SU-DHL-6 (cell line): Measurements from ENCODE around the gene QSOX2.

Experiments
- H2AFZ ChIP-seq: fragments of 200-600 bp; sonication (generic); 2 replicates; pipeline ENCODE4 v1.6.1; 2014; ENCODE audit warnings: low read depth, mild to moderate bottlenecking, moderate library complexity, mixed read lengths, antibody characterized with exemption, low read length; ENCODE audit not compliant: severe bottlenecking
- H3F3A ChIP-seq: fragments of 200-600 bp; shearing (Covaris generic); 2 replicates; pipeline ENCODE4 v1.6.0; 2016; ENCODE audit warnings: antibody characterized with exemption, mild to moderate bottlenecking; ENCODE audit not compliant: insufficient read depth
- H3K27ac ChIP-seq: fragments of 200-600 bp; sonication (generic); 2 replicates; pipeline ENCODE4 v1.5.1; 2016; ENCODE audit warnings: low read depth, mild to moderate bottlenecking, low read length, moderate library complexity, mixed read lengths
- H3K27me3 ChIP-seq: fragments of 200-600 bp; sonication (generic), shearing (Covaris generic); 2 replicates; pipeline ENCODE4 v1.6.0; 2014; ENCODE audit warnings: mild to moderate bottlenecking, low read length
- H3K36me3 ChIP-seq: fragments of 200-600 bp; sonication (generic); 2 replicates; pipeline ENCODE4 v1.6.1; 2014; ENCODE audit warnings: mild to moderate bottlenecking, low read length, mixed read lengths
- H3K4me2 ChIP-seq: fragments of 300-600, 200-600 bp; shearing (Covaris generic), sonication (generic); 2 replicates; pipeline ENCODE4 v1.6.0; 2014; ENCODE audit warnings: low read length, low read depth, mild to moderate bottlenecking; ENCODE audit not compliant: poor library complexity, severe bottlenecking
- H3K4me3 ChIP-seq: fragments of 200-600 bp; sonication (generic); 2 replicates; pipeline ENCODE4 v1.5.1; 2014; ENCODE audit warnings: antibody characterized with exemption, low read length, mild to moderate bottlenecking, mixed read lengths; ENCODE audit not compliant: insufficient read depth, poor library complexity, severe bottlenecking
- H3K79me2 ChIP-seq: fragments of 200-600 bp; sonication (generic); 2 replicates; pipeline ENCODE4 v1.6.1; 2014; ENCODE audit warnings: mild to moderate bottlenecking, low read length, moderate library complexity; ENCODE audit not compliant: insufficient read depth
- H3K9ac ChIP-seq: fragments of 200-600 bp; sonication (generic); 2 replicates; pipeline ENCODE4 v1.7.0; 2014; ENCODE audit warnings: mild to moderate bottlenecking, low read length
- H3K9me2 ChIP-seq: fragments of 200-600 bp; sonication (generic); replicated peaks from 2 replicates; pipeline ENCODE4 v1.6.1; 2014; ENCODE audit warnings: low read length; ENCODE audit not compliant: insufficient read depth
- H3K9me3 ChIP-seq: fragments of 200-600 bp; sonication (generic); 2 replicates; pipeline ENCODE4 v1.6.1; 2014; ENCODE audit warnings: low read length, mixed read lengths; ENCODE audit not compliant: insufficient read depth
- H4K20me1 ChIP-seq: fragments of 200-600 bp; sonication (generic); 2 replicates; pipeline ENCODE4 v1.6.1; 2014; ENCODE audit warnings: low read depth, mild to moderate bottlenecking, antibody characterized with exemption, low read length, moderate library complexity, mixed read lengths
- EZH2phosphoT487 ChIP-seq: fragments of 200-600 bp; sonication (generic), shearing (Covaris generic); conservative IDR thresholded peaks from 2 replicates; pipeline ENCODE4 v1.6.1; 2018; ENCODE audit warnings: mild to moderate bottlenecking, antibody characterized with exemption, low read length, moderate library complexity, mixed read lengths
- TF ChIP-seq, protein P1 (sequence below): fragments of 200-600 bp; sonication (generic); IDR thresholded peaks from one replicate; pipeline ENCODE4 v1.5.1; 2017; ENCODE audit warnings: antibody characterized with exemption, mild to moderate bottlenecking, low read length, moderate library complexity; ENCODE audit not compliant: insufficient read depth, poor library complexity, severe bottlenecking

Gene QSOX2

DNA sequence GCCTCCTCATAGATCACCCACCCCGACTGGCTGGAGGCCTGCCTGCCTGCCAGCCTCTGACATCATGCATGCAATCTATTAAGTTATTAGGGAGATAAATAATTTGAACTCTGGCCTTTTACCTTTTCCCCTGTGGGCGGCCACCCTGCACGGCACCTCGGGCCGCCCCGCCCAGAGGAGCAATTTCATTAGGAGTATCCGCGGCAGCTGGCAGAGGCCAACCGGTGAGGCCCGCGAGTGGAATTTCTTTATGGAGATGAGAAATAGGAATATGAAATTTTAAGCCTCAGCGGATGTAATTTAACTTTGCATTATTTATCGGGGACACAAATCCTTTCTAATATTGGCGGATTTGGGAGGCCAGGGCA lies 63.2 kb downstream of the QSOX2 start:
- Histone ChIP-seq H3K9me2 (no peaks in the 10 kb centered on the region), H3K4me2 (no peak overlapping the region), H3K79me2 (no peaks in the 10 kb centered on the region), H3K4me3 (no peak overlapping the region), H3K27me3 (no peaks in the 10 kb centered on the region), H3K9me3 (no peaks in the 10 kb centered on the region), H4K20me1 (no peaks in the 10 kb centered on the region), H2AFZ (no peak overlapping the region), H3K9ac (no peak overlapping the region), H3K27ac (no peak overlapping the region), H3F3A (no peaks in the 10 kb centered on the region), H3K36me3 (no peaks in the 10 kb centered on the region)
- TF ChIP-seq, protein P1, sequence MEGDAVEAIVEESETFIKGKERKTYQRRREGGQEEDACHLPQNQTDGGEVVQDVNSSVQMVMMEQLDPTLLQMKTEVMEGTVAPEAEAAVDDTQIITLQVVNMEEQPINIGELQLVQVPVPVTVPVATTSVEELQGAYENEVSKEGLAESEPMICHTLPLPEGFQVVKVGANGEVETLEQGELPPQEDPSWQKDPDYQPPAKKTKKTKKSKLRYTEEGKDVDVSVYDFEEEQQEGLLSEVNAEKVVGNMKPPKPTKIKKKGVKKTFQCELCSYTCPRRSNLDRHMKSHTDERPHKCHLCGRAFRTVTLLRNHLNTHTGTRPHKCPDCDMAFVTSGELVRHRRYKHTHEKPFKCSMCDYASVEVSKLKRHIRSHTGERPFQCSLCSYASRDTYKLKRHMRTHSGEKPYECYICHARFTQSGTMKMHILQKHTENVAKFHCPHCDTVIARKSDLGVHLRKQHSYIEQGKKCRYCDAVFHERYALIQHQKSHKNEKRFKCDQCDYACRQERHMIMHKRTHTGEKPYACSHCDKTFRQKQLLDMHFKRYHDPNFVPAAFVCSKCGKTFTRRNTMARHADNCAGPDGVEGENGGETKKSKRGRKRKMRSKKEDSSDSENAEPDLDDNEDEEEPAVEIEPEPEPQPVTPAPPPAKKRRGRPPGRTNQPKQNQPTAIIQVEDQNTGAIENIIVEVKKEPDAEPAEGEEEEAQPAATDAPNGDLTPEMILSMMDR, result no peak
- TF ChIP-seq EZH2phosphoT487, result no peak

DNA sequence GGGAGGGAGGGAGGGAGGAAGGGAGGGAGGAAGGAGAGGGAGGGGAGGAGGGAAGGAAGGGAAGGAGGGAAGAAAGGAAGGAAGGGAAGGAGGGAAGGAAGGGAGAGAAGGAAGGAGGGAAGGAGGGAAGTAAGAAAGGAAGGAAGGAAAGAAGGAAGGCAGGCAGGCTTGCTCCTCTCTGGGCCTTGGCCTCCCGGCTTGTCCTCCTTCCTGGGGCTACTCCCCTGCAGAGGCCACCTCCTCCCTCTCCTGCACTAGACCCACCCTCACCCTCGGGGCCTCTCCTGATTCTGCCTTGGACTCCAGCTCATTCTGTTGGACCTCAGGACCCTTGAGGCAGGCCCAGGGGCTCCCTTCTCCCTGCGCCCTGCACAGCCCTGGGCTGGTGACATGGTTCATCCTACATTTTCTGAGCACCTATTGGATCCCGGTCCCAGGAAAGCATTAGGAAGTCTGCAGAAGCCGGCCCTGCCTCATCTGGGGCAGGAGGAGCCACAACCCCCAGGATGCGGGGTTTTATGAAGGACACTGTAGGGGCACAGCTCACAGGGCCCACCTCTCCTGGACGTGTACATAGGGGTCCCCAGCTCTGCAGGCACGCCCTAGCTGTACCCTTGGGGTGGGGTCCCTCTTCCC lies 63.7 kb downstream of the QSOX2 start:
- Histone ChIP-seq H3K27ac (no peak overlapping the region), H3F3A (no peaks in the 10 kb centered on the region), H3K9me3 (no peaks in the 10 kb centered on the region), H4K20me1 (no peaks in the 10 kb centered on the region), H3K27me3 (no peaks in the 10 kb centered on the region), H3K4me2 (no peak overlapping the region), H3K36me3 (no peaks in the 10 kb centered on the region), H2AFZ (no peak overlapping the region), H3K9ac (no peak overlapping the region), H3K79me2 (no peaks in the 10 kb centered on the region), H3K4me3 (no peak overlapping the region), H3K9me2 (no peaks in the 10 kb centered on the region)
- TF ChIP-seq, protein P1, result no peak
- no peak for TF ChIP-seq EZH2phosphoT487

DNA sequence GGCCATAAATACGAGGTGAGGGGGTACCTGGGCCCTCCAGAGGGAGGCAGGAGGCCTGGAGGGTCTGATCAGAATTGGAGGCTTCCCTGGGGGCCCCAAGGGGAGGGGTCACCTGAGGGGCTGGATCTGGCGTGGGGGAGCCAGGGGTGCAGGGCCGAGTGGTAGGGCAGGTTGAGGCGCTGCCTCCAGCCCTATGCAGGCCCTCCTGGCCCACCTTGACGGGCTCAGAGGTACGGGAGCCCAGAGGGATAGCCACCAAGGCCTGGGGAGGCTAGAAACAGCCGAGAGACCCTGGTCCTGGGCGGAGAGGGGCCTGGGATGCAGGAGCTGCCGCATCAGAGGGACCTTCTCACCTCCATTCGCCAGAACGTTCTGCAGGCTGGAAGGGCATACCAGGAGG lies 65.0 kb downstream of the QSOX2 start:
- no peaks in the 10 kb centered on the region for H3K36me3 ChIP-seq
- no peaks in the 10 kb centered on the region for H3K9me2 ChIP-seq
- H3K9ac ChIP-seq, result no peak overlapping the region
- H3K9me3 ChIP-seq, result no peaks in the 10 kb centered on the region
- no peaks in the 10 kb centered on the region for H3F3A ChIP-seq
- no peak overlapping the region for H2AFZ ChIP-seq
- TF ChIP-seq EZH2phosphoT487, result no peak
- TF ChIP-seq, protein P1, result no peak
- no peak overlapping the region for H3K4me2 ChIP-seq
- no peak overlapping the region for H3K4me3 ChIP-seq
- no peaks in the 10 kb centered on the region for H4K20me1 ChIP-seq
- H3K27me3 ChIP-seq, result no peaks in the 10 kb centered on the region
- H3K27ac ChIP-seq, result no peak overlapping the region
- no peaks in the 10 kb centered on the region for H3K79me2 ChIP-seq

DNA sequence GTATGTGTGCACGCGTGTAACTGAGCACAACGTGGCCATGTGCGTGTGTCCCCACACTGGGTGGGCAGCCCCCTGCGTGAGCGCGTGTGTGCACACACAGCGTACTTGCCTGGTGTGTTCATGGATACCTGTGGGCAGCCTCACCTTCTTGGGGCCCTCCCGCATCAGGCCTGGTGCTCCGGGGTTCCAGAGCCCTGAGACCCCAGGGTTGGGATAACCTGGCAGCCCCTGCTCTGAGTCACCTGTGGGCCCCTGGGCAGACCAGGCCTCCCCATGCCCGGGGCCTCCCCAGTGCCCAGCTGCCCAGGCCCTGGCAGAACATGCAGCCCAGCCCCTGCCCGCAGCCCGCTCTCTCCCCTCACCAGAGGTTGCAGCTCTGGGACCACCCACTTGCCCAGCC lies 65.9 kb downstream of the QSOX2 start:
- no peaks in the 10 kb centered on the region for H3K9me3 ChIP-seq
- H3K9me2 ChIP-seq, result no peaks in the 10 kb centered on the region
- TF ChIP-seq, protein P1, result no peak
- TF ChIP-seq EZH2phosphoT487, result no peak
- H3F3A ChIP-seq, result no peaks in the 10 kb centered on the region
- no peaks in the 10 kb centered on the region for H3K27me3 ChIP-seq
- no peaks in the 10 kb centered on the region for H3K36me3 ChIP-seq
- H3K4me2 ChIP-seq, result no peak overlapping the region
- H3K9ac ChIP-seq, result no peak overlapping the region
- no peak overlapping the region for H2AFZ ChIP-seq
- no peaks in the 10 kb centered on the region for H4K20me1 ChIP-seq
- H3K27ac ChIP-seq, result no peak overlapping the region
- no peak overlapping the region for H3K4me3 ChIP-seq
- H3K79me2 ChIP-seq, result no peaks in the 10 kb centered on the region
